ENCODE data around the gene FXYD7. TPM values are rescaled to one million over a fixed set of nuclear protein-coding genes. Genes with fewer than 3 reads are reported as not detected.

Gene FXYD7
- total RNA-seq, 1 donor from 2014 or later, result not detected

DNA sequence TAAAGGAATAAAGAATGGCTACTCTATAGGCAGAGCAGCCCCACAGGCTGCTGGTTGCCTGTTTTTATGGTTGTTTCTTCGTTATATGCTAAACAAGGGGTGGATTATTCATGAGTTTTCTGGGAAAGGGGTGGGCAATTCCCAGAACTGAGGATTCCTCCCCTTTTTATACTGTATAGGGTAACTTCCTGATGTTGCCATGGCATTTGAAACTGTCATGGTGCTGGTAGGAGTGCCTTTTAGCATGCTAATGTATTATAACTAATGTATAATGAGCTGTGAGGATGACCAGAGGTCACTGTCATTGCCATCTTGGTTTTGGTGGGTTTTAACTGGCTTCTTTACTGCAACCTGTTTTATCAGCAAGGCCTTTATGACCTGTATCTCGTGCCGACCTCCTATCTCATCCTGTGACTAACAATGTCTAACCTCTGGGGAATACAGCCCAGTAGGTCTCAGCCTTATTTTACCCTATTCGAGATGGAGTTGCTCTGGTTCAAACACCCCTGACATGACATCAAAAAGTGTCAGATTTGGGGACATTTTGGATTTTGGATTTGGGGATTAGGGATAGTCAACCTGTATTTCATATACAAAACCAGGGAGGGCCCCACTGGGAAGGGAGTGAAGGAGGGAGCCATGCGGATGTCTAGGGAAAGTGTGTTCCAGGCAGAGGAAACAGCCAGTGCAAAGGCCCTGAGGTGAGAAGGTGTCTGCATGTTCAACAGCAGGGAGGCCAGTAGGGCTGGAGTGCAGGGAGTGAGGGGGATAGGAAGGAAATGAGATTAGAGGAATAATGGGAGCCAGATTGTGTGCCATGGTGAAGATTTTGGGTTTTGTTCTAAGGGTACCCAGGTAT lies 22.4 kb downstream of the FXYD7 start:
- TF ChIP-seq, protein P1, sequence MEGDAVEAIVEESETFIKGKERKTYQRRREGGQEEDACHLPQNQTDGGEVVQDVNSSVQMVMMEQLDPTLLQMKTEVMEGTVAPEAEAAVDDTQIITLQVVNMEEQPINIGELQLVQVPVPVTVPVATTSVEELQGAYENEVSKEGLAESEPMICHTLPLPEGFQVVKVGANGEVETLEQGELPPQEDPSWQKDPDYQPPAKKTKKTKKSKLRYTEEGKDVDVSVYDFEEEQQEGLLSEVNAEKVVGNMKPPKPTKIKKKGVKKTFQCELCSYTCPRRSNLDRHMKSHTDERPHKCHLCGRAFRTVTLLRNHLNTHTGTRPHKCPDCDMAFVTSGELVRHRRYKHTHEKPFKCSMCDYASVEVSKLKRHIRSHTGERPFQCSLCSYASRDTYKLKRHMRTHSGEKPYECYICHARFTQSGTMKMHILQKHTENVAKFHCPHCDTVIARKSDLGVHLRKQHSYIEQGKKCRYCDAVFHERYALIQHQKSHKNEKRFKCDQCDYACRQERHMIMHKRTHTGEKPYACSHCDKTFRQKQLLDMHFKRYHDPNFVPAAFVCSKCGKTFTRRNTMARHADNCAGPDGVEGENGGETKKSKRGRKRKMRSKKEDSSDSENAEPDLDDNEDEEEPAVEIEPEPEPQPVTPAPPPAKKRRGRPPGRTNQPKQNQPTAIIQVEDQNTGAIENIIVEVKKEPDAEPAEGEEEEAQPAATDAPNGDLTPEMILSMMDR (IDR thresholded peaks at IDR 0.05), result no peak
- Mint-ChIP-seq H3K27ac (ENCODE audit: unreplicated experiment) (no peak overlapping the region), H3K36me3 (ENCODE audit: unreplicated experiment) (peaks cover 36% of the 10 kb centered on the region), H3K4me1 (ENCODE audit: unreplicated experiment) (peaks cover 20% of the 10 kb centered on the region), H3K4me3 (ENCODE audit: unreplicated experiment) (no peak overlapping the region), H3K27me3 (ENCODE audit: unreplicated experiment) (no peaks in the 10 kb centered on the region), H3K9me3 (ENCODE audit: unreplicated experiment) (peaks cover 12% of the 10 kb centered on the region)
- no peak for DNase-seq (ENCODE audit: extremely low spot score, unreplicated experiment)

DNA sequence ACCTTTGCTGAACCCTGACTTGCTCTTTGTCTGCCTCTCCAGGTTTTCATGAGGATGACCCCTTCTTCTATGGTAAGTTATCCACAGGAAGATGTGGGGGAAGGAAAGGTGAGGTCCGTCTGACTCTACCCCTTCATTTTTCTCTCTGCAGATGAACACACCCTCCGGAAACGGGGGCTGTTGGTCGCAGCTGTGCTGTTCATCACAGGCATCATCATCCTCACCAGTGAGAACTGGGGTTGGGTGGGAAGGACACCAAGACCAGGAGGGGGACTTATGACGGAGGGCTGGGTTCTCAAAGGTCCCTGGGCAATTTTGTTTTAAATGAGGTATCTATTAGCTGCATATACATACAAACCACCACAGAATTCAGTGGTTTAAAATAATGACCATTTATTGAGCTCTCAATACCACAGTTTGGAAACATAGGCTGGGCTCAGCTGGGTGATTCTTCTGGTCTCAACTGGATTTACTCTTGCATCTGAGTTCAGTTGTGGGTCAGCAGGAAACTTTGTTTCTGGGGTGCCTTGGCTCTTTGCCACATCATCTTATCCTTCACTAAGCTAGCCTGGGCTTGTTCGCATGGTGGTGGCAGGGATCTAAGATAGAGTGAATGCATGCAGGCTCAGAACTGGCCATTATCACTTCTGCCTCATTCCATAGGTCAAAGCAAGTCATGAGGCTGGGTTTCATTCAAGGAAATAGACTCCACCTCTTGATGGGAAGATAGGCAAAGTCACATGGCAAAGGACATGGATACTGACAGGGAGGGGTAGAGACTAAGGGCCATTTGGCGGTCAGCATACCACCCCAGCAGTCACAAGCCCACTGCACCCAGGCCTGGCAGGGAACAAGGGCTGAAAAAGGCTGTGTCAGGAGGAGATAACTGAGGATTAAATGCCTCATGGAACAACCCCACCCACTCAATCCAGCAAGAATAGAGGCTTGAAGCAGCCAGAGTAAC lies 23.3 kb downstream of the FXYD7 start:
- Mint-ChIP-seq H3K9me3 (ENCODE audit: unreplicated experiment) (peaks cover 12% of the 10 kb centered on the region), H3K4me1 (ENCODE audit: unreplicated experiment) (peaks cover 20% of the 10 kb centered on the region), H3K27me3 (ENCODE audit: unreplicated experiment) (no peaks in the 10 kb centered on the region), H3K36me3 (ENCODE audit: unreplicated experiment) (peaks cover 34% of the 10 kb centered on the region), H3K27ac (ENCODE audit: unreplicated experiment) (no peak overlapping the region), H3K4me3 (ENCODE audit: unreplicated experiment) (no peak overlapping the region)
- no peak for DNase-seq (ENCODE audit: extremely low spot score, unreplicated experiment)
- TF ChIP-seq, protein P1 (IDR thresholded peaks at IDR 0.05), result no peak

DNA sequence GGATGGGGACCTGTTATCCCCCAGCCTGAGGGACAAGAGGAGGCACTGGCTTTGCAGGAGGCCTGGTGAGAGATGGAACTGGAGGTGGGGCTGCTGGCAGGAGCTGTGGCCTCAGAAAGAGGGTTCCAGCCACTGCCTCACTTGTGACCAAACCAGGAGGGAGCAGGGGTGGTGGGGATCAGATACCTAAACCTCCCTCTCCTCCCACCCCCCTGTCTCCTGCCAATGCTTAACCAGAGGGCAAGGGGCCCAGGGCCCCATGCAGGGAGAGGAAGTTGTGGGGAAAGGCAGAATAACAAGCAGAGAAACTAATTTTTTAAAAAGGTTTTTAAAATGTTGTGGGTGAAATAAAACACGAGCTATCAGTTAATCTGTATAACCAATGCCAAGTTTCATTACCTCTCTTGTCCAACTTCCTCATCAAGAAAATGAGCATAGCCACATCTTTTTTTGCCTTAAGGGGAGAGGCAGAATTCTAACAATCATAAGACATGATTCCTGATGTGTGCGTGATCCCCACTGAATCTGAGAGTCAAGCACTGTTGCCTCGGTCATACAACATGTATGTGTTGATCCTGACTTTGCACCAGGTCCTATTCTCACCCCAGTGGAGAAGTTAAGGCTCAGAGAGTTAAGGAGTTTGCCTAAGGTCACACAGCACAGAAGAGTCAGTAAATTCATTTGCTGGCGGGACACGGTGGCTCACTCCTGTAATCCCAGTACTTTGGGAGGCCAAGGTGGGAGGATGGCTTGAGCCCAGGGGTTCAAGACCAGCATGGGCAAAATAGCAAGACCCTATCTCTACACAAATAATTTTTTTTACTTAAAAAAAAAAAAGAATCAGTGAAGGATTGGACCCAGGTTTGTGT lies 24.4 kb downstream of the FXYD7 start:
- peaks cover 7% of the 10 kb centered on the region for H3K9me3 Mint-ChIP-seq (ENCODE audit: unreplicated experiment)
- TF ChIP-seq, protein P1 (IDR thresholded peaks at IDR 0.05), result no peak
- H3K27ac Mint-ChIP-seq (ENCODE audit: unreplicated experiment), result peak overlapping the region; percentile 54
- no peak for DNase-seq (ENCODE audit: extremely low spot score, unreplicated experiment)
- H3K4me1 Mint-ChIP-seq (ENCODE audit: unreplicated experiment), result peaks cover 18% of the 10 kb centered on the region
- H3K4me3 Mint-ChIP-seq (ENCODE audit: unreplicated experiment), result no peak overlapping the region
- no peaks in the 10 kb centered on the region for H3K27me3 Mint-ChIP-seq (ENCODE audit: unreplicated experiment)
- H3K36me3 Mint-ChIP-seq (ENCODE audit: unreplicated experiment), result peaks cover 27% of the 10 kb centered on the region

DNA sequence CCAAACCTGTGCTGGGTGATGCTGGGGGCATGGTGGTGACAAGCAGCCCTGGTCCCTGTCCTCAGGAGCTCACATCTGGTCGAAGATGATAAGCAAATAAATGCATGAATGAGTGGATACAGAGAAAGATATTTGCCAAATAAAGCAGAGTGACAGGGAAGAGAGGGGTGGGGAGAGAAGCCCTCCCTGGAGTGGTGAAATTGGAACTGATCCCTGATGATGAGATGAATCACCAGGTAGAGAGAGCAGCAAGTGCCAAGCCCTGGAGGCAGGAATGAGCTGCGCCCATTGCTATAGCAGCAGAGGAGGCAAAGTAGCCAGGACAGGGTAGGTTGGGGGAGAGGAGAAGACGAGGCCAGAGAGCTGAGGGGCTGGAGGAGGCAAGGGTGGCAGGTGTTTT lies 25.1 kb downstream of the FXYD7 start:
- Mint-ChIP-seq H3K36me3 (ENCODE audit: unreplicated experiment) (peaks cover 23% of the 10 kb centered on the region), H3K4me3 (ENCODE audit: unreplicated experiment) (no peak overlapping the region), H3K27ac (ENCODE audit: unreplicated experiment) (no peak overlapping the region), H3K9me3 (ENCODE audit: unreplicated experiment) (peaks cover 7% of the 10 kb centered on the region), H3K27me3 (ENCODE audit: unreplicated experiment) (no peaks in the 10 kb centered on the region), H3K4me1 (ENCODE audit: unreplicated experiment) (peaks cover 15% of the 10 kb centered on the region)
- TF ChIP-seq, protein P1 (IDR thresholded peaks at IDR 0.05), result no peak
- DNase-seq (ENCODE audit: extremely low spot score, unreplicated experiment), result no peak

All from osteocyte (in vitro differentiated cells).